NCI-H146 treated with DMSO at 0.1 percent for 48 hours (cell line): ENCODE data around the gene DDRGK1.
"Not testable (repeated sequence)": the region's sequence is repeated elsewhere in the genome, so short reads cannot be mapped to it uniquely, and the experiment has no call there.

Experiments
- DNase-seq: peaks from one replicate; lab custom pipeline; 2025; ENCODE audit not compliant: unreplicated experiment; lab: John Stamatoyannopoulos, UW

Gene DDRGK1

DNA sequence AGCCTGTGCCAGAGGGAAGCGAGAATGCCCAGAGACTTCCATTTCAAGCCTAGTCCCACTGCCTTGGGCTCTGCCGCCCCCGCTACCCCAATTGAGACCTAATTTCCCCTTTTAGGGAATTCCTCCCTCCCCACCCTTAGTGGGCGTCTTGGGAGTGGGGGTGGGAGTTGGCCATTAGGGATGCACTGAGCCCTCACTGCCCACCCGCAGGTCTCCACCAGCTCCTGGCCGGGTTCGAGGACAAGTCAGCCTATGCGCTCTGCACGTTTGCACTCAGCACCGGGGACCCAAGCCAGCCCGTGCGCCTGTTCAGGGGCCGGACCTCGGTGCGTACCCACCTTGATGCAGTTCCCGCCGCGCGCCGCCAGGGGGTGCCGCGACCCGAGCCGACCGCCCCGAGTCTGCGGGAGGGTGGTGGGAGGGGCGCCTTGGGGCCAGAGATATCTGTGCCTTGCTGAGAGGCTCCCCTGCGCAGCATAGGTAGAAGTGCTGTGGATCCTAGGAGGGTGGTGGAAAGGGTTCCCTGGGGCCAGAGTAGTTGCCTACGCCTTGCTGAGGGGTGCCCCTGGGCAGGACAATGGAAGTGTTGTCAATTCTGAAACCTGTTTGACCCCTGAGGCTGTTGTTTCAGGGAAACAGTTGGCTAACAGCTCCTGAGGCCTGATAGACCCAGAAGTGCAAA lies 14.0 kb upstream of the DDRGK1 start:
- DNase-seq = no peak

DNA sequence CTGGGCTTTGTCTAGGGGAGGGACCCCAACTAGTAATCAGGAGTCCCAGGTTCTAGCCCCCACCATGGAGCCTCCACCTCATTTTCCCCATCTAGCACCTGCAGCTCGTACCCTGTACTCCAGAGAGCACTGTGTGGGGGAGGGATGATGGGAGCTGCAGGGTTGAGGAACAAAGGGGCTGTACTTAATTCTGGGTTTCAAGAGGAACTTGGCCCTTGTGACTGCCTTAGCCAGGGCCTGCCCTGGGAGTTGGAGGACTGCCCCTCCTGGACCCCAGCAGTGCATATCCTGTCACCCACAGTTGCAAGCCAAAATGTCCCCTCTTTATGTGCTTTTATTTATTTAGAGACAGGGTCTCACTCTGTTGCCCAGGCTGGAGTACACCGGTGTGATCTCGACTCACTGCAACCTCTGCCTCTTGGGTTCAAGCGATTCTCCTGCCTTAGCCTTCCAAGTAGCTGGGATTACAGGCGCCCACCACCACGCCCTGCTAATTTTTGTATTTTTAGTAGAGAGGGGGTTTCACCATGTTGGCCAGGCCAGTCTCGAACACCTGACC lies 11.0 kb upstream of the DDRGK1 start:
- not testable (repeated sequence) for DNase-seq

DNA sequence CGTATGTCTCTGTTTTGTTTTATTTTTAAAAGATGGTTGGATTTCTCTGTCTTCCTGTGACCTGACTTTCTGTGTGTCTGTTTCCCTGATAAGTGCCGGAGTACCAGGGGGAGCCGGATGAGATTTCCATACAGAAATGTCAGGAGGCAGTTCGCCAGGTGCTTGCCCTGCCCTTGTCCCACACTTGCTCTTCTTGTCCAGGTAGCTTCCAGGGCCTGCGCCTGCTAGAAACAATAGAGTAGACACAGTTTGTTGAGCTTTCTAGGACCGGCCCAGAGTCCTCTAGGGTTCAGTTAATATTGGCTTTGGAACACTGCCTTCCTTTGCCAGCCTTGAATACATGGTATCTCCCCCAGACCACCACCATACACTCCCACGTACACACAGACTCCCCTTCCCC lies 8.7 kb upstream of the DDRGK1 start:
- DNase-seq = no peak

DNA sequence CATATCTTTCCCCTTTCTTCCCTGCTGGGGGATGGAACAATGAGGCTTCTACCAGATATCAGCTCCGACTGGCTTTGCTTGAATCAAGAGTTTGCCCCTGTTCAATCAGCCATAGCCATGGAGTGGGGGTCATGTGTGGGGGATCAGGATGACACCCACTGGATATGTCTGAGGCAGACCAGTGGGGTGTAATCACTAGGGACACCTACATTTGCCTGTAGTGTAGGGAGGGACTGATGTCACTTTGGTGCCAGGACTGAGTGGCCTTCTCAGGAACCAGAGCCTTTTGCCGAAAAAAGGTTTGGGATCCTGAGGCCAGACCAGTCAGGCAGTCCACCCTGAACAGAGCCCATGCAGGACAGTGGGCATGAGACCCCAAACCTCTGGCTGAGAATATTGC lies 5.9 kb upstream of the DDRGK1 start:
- no peak for DNase-seq

DNA sequence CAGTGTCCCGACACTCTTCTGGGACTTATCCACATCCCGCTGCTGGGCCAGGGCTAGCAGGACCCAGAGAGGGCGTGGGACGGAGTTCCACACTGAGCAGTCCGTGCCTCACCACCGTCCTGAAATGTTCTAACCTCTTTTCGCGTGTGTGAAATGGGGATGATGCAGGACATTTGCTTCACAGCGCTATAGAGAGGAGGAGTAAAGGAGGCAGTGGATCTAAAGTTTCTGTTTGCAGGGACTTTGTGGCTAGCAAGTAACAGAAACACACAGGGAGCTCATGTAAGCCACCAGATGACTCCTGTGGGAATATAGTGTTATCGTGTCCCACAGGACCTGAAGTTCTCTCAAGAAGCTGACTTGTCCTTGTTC lies 5.5 kb upstream of the DDRGK1 start:
- DNase-seq = no peak

DNA sequence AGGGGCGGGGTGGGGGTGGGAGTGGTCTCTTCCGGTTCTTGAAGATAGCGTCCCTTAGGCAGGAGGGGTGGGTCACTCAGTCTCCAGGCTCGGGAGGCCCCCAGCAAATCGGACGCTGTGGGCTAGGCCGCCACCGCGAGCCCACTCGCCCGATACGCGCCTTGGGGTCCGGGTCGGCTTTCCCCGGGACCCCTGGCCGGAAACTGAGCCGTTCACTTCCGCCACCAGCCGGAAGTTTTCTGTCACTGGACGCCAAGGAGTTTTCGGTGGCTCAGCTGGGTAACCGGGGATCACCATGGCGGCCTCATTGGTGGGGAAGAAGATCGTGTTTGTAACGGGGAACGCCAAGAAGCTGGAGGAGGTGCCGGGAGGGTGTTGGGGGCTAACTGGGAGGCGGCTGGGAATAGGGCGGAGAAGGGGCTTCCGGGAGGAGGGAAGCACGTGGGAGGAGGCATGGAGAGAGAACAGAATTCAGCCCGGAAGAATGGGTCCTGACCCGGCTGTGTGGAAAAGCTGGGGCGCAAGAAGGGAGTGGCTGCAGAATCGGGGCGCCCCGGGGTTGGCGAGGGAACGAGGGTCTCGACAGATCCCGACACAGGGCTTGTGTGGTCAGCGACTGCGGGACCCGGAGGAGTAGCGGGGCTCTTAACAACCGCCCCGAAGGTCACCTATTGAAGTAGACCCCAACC lies 4.9 kb upstream of the DDRGK1 start, which contains the start of gene ITPA:
ITPA (plus strand) TSS at position 242 of the 689 bp plus-strand sequence; CDS start at position 296, 54 bp downstream.
- DNase-seq = peak; percentile 45

DNA sequence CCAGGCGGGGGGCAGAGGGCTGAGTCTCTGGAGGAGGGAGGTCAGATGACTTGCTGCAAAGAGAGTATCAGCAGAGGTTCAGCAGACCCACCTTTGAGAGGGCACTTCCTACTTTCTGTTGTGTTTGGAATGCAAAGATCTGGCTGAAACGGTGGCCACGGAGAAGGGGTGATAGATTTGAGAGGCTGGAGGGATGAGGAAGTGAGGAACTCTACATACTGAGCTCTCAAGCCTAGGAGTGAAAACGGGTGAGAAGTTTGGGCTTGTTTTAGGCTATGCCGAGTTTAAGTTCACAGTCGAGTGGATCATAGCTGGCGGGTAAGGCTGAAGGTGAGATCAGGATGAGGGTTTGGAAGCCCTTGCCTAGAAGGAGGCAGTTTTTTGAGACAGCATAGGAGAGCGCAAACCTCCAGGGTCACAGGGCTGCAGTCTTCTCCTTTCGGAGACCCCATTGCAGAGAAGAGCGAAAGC lies 4.3 kb upstream of the DDRGK1 start:
- no peak for DNase-seq

DNA sequence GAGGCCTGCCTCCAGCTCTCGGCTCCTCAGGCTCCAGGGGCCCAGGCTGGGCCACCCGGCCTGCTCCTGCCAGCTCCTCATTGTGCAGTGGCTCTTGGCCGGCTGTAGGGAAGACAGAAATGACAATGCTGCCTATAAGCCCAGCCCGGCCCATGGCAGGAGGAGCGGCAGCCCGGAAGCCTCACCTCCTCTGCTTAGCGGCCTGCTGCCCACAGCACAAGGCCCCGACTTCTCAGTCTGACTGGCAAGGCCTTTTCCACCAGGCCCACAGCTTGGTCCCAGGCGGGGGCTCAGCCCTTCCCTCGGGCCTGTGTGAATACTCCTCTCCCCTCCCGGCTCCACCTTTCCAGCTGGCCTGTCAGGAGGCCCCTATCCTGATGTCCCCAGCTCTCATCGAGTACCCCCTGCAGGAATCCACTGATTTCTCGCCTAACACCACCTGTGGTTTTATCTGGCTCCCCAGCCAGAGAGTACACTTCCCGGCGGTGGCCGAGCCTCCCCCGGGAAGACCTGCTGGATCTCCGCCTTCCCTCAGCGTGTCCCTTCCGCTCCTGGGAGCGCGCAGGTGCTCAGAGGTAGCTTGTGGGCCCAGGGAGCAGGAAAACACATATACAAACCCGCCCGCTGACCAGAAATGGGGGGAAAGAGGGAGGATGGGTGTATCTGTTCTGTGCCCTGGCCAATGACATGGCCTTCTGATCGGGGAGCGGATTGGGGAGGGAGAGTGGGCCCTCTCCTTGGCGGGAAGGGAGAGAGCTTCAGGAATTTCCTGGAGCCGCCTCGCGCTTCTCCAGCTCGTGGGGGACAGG lies 963 bp downstream of the DDRGK1 start:
- DNase-seq = peak; percentile 69

DNA sequence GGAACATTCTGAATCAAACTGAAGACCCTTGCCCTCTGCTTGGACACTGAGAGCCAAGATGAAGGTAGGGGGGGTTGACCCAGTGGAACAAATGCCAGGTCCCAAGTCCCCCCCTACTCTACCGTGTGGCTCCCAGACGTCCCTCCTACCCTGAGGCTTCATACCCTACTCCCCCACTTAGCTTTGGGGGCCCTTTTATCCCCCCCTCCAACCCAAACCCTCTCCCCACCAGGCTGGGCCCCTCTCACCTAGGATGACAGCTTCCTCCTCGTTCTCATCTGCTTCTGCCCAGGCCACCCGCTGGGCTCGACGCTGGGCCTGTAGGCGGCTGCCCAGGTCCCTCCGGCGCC lies 1.5 kb downstream of the DDRGK1 start:
- no peak for DNase-seq

DNA sequence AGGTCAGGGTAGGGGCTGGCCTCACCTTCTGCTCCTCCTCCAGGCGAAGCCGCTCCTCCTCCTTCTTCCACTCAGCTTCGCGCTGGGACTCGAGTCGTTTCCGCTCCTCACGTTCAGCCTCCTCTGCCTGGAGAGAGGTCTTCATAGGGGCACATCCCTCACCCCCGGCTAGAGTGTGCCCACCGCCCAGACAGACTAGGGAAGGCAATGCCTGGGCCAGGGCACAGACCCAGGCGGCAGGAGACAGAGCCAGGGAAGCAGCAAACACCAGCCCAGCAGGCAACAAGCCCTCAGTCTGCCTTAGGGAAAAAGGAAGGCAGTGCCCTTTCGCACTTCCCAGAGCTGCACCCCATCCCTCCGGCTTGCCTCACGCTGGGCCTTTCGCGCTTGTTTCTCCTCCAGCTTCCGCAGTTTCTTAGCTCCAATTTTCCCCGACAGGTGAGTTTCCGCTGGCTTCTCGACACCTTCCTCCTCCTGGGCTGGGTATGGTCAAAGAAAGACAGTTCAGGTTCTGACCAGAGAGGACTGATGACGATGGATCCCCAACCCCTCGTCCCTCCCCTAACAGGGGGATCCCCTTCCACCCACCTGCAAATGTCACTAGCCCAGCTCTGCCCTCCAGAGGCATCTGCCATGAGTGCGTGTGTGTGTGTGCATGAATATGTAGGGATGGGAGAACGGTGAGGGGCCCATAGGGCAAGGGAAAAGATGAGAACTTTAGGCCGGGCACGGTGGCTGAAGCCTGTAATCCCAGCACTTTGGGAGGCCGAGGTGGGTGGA lies 4.3 kb downstream of the DDRGK1 start:
- no peak for DNase-seq

DNA sequence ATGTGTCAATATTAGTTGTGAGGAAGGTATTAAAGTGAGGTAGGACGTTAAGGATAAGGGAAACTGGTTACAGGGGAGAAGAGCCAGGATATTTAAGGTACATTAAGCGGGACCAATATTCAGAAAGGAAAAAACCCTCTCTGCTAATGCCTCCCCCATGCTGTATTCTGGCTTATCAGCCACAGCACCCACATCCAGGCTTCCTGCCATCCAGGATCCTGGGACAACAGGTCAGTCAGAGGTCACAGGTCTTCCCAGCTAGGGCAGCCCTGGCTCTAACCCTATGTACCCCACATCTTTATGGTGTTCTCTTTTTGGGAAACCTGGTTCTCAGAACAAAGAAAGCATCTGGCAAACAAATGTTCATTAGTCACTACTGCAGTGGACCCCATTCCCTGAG lies 5.3 kb downstream of the DDRGK1 start:
- DNase-seq = no peak

DNA sequence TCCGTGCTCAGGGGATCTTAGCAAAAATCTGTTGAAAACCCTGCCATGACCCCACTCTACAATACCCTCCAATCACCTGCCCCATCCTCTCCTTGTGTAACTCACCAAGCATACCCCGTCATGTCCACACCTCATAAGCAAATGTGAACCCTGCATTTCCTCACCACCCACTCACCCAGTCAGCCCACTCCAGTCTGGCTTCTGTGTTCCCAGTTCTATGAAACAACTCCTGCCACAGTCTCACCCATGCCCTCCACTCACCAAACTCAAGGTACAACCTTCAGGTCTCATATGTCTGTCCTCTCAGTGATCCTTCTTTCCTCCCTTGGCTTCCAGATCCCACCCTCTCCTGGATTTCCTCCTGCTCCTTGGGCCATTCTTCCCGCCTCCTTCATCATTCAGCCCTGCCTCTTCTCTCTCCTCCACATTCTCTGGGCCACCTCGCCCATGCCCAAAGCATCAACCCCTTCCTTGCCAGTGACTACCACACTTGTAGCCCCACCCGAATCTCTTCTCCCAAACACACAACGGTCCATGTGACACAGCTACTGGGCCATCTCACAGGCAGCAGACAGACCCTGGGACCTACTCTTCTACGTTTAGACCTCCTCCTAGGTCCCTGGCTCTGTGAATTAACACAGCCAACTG lies 8.8 kb downstream of the DDRGK1 start:
- DNase-seq = no peak

DNA sequence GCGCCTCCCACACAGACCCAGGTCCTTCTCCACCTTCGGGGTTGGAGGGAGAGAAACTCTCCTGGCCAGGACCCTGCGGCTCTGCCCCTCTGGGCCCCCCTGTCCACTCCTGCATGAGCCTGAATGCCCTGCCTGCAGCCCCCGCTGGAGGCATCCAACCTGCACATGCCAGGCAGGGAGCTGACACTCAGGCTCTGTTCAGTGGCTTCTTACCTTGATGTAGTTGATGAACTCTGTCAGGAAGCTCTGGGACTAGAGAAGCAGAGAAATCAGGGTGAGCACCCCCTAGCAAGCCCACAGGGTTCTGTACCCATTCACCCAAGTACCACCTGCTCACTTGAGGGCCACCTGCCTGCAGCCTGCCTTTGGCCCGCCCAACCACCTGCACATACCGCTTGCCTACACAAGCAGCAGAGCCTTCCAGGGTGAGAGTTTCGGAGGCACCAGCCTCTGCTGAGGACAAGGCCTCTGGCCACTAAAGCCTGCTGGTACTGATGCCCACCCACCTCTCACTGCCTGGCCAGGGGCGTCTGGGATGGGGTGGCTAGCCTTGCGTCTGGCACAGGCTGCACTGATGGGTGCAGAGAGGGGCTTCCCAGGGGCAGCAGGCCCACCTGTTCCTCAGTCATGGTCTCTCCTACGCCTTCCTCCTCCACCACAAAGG lies 9.7 kb downstream of the DDRGK1 start:
- no peak for DNase-seq

DNA sequence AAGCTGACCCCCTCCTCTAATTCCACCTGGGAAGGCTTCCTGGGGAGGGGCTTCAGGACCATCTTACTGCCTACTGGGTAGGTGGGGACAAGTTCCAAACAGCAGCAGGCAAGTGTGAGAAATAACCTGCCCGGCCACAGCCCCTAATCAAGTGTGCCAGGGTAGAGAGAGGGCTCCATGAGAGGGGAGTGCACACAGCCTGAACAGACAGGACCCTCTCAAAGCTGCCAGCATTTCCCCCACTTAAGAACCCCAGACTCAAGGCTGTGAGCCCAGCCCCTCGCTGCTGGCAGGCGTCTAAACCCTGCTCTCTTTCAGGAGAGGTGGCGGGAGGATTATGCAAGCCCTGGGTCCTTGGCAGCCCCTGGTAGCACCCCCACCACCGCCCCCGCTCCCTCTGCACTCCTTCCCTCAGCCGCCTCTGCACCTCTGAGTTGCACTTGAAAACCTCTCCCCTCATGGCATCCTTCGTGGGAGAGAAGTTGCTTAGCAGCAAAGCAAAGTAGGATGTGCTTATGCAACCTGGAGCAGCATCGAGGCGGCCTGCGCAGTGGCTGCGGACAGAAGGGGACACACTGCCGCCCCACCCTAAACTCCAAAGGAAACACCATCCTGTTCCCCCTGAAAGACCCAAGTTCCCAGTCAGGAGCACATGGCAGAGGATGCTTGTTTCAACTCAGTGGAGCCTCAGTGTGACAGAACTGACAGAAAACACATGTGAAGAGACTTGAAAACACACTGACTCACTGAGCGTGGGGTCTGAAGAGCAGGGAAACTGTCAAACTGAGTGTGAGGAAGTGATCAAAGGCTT lies 10.5 kb downstream of the DDRGK1 start:
- no peak for DNase-seq

DNA sequence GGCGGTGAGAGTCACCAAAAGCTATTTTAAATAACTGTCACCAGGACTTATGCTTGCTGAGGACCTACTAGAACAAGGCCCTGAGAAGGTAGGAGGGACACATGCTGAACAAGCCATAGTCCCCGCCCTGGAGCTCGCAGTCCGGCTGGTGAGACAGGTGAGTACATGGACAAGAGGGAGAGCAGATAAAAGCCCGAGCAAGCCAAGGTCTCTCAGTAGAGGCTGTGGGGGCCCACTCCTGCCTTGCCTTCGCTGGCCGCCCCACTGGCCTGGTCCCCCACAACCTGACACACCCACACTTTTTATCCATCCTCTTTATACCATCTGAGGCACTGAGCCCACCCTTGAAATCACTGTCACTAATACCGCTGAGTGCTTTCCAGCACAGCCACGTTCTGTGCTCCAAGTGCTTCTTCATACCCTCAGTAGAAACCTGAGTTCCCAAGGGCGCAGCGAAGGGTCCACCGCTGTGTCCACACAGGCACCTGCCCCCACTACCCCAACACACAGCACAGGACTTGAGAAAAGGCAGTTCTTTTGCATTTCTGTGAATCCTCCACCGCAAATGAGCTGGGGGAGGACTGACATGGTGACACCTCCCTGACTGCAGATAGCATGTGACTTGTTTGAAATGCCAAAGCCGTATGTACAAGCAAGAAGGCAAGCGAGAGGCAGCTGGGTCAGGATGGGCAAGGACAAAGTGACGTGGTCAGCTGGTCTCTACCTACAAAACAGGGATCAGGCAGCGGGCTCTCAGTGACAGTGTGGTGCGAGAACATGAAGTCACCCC lies 12.1 kb downstream of the DDRGK1 start:
- DNase-seq = no peak

DNA sequence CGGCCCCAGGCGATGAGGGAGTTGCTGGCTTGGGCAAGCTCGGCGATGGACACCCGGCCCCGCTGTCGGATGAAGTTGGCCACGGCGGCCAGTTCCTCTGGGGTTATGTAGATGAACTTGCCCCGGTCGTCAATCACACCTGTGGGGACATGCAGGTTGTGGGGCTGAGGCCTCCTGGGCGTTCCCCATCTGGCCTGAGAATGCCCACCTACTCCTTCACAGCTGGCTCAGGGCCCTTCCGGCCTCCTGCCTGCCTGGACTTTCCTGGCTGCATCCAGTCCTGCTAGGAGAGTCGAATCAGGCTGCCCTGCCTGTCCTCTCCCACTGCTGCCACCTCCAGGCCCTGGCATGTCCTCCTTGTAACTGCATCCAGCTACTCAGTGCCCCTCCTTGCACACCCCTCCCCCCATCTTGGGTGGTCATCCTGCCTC lies 13.8 kb downstream of the DDRGK1 start:
- DNase-seq = no peak

DNA sequence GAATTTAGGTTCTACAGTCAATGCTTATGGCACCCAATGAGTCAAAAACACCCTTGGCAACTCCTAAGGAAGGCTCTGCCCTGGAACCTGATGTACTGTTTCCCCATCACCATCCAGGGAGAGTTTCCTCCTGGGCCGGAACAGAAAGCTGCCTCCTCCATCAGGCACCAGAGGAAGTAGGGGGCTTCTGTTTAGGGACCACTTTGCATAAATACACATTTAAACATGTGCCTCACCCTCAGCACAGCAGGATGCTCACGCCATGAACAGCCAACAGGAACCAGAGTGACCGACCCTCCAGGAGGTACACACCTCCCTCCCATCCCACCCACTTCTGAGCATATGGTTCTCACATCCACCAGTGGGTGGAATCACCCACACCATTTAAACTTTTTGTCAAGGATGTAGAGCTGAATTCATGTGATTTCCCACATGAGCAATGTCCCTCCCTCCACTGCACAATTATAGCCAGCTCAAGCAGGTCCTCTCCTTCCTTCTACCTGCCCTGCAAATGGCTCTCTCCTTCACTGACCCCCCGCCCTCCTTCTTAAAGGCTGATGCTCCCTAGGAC lies 14.8 kb downstream of the DDRGK1 start:
- DNase-seq = no peak
